HG03039 (cell line): ENCODE measurements around the gene MKX.

Experiments
- ATAC-seq: cut with Tn5 transposase; IDR thresholded peaks from one replicate; pipeline ENCODE4 v1.9.1; 2021; ENCODE audit warnings: mild to moderate bottlenecking, moderate library complexity; ENCODE audit not compliant: unreplicated experiment

MKX gene

GRCh38 chr10:27655296-27655695 lies 90.3 kb downstream of the MKX start:
- no peak for ATAC-seq

- ATAC-seq: no peak
Measured at GRCh38 chr10:27654284-27654683, 91.3 kb downstream of the MKX start.

GRCh38 chr10:27646604-27647175 lies 98.9 kb downstream of the MKX start:
- no peak for ATAC-seq

- no peak for ATAC-seq
Measured at GRCh38 chr10:27646194-27646593, 99.4 kb downstream of the MKX start.

- ATAC-seq: no peak
Measured at GRCh38 chr10:27644307-27644939, 101.2 kb downstream of the MKX start.

- no peak for ATAC-seq
Measured at GRCh38 chr10:27643301-27643700, 102.3 kb downstream of the MKX start.

- no peak for ATAC-seq
Measured at GRCh38 chr10:27642023-27642589, 103.5 kb downstream of the MKX start.

GRCh38 chr10:27638071-27638750 lies 107.4 kb downstream of the MKX start:
- no peak for ATAC-seq

- no peak for ATAC-seq
Measured at GRCh38 chr10:27637601-27638000, 108.0 kb downstream of the MKX start.

GRCh38 chr10:27636816-27637215 lies 108.8 kb downstream of the MKX start:
- ATAC-seq: no peak

- ATAC-seq: no peak
Measured at GRCh38 chr10:27635699-27636270, 109.8 kb downstream of the MKX start.

GRCh38 chr10:27635290-27635689 lies 110.3 kb downstream of the MKX start:
- no peak for ATAC-seq

- ATAC-seq: no peak
Measured at GRCh38 chr10:27628621-27629020, 117.0 kb downstream of the MKX start.

- no peak for ATAC-seq
Measured at GRCh38 chr10:27626890-27627289, 118.7 kb downstream of the MKX start.

GRCh38 chr10:27625452-27626211 lies 120.0 kb downstream of the MKX start:
- ATAC-seq: no peak

GRCh38 chr10:27624941-27625340 lies 120.7 kb downstream of the MKX start:
- ATAC-seq: no peak
